HG03039 (cell line): ENCODE results near the gene LHFPL3.
"Not testable (repeated sequence)": the region's sequence is repeated elsewhere in the genome, so short reads cannot be mapped to it uniquely, and the experiment has no call there.

ENCODE experiments used
- ATAC-seq: cut with Tn5 transposase; IDR thresholded peaks from one replicate; pipeline ENCODE4 v1.9.1; 2021; ENCODE audit warnings: mild to moderate bottlenecking, moderate library complexity; ENCODE audit not compliant: unreplicated experiment

The LHFPL3 gene

GRCh38 chr7:104563350-104563901, 235.0 kb downstream of the LHFPL3 start:
- ATAC-seq, result not testable (repeated sequence)

DNA sequence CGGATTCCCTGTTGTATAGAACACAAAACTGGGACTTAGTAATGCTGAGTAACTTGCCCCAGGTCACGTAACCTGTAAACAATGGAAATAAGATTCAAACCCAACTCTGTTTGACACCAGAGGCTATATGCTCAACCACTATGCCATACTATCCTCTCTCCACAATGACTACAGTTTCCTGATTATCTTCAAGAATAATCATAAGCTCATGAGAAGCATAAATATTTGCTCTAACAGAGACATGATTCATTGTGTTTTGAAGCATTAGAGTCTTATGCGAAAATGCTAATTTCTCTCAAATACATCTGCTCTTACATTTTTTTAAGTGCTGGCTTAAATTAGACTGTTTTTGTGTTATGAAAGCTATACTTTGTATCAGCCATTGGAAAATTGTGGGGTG, 241.3 kb downstream of the LHFPL3 start:
- ATAC-seq, result no peak

GRCh38 chr7:104572554-104572953, 244.2 kb downstream of the LHFPL3 start:
- ATAC-seq, result no peak

GRCh38 chr7:104584620-104585019, 256.2 kb downstream of the LHFPL3 start:
- ATAC-seq, result no peak

GRCh38 chr7:104595591-104595990, 267.2 kb downstream of the LHFPL3 start:
- not testable (repeated sequence) for ATAC-seq

- no peak for ATAC-seq
These were observed 275.6 kb downstream of the LHFPL3 start for GRCh38 chr7:104603957-104604356.

DNA sequence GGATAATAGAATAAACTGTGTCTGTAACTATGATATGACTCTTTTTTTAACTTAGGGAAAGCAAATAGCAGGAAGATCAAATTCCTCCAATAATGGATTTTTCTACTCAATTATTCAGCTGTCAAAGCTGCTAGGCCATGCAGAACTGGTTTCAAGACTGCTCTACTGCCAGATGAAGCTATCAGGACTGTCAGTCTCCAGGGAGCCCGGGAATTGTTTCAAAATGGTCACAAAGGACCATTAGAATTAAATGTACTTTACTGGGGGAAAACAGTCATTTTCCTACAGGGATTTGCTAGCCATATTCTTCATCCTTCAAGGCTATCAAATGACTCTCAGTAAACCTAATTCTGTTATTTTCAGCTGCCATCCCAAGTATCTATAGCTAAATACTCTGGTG, 276.3 kb downstream of the LHFPL3 start:
- no peak for ATAC-seq

GRCh38 chr7:104621321-104621720, 292.9 kb downstream of the LHFPL3 start:
- ATAC-seq, result no peak

DNA sequence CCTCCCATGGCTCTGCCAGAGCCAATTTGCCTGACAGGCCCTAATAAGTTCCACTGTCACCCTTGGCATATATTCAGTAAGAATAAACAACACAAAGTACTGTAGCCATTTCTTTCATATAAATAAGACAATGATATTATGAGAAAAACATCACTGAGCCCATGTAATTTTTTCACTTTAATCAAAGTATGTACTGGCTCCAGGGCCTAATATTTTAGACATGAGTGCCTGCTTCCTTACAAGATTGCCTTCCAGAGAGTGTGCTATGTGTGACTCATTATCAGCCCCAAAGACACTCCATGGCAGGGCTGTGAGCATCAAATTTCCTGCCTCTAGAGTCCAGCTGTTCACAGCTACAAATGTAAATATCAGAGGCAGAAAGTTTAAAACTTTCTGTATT, 297.6 kb downstream of the LHFPL3 start:
- no peak for ATAC-seq

DNA sequence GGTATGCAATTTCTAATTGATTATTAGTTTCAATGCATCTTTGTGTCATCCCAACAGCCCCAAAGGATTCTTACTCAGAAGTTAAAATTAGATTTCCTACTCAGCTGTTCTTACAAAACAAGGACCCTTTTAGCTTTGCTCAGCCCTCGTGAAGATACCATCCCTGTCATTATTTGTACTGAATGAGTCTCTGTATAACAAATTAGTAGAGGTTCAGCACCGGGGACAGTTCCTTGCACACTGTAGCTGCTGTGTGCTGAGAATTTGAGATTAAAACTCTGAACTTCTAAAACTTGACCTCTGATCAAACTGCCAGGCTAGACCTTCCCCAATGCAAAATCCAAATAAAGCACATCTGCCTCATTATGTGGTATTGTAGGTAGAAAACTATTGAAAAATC, 299.1 kb downstream of the LHFPL3 start:
- ATAC-seq, result no peak

GRCh38 chr7:104628017-104628416, 299.6 kb downstream of the LHFPL3 start:
- ATAC-seq, result no peak

GRCh38 chr7:104629408-104629807, 301.0 kb downstream of the LHFPL3 start:
- no peak for ATAC-seq

DNA sequence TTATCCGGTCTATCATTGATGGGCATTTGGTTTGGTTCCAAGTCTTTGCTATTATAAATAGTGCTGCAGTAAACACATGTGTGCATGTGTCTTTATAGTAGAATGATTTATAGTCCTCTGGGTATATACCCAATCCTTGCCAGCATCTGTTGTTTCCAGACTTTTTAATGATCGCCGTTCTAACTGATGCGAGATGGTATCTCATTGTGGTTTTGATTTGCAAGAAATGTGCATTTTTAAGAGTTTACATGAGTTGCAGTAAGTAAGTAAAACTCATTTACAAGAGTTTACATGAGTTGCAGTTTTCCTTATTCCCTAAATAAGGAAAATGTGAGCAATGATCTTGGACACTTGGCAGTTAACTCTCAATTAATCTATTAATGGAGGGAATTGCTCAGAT, 312.1 kb downstream of the LHFPL3 start:
- ATAC-seq, result no peak

DNA sequence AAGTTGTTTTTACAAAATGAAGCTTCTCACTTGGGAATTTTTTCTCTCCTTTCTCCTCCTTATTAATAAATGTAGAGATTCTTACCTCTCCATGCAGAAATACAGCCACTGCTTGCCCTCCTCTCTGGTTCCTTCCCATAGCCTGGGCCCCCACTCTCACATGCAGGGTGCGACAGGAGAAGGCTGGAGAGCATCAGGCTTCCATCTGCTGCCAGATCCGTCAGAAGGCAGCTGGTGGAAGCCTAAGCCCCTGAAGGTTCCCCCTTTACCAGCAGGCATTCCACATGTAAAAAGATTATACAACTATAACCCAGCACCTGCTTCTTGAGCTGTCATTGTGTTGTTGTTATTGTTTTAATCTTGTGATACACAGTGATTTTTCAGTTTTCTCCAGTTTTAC, 314.2 kb downstream of the LHFPL3 start:
- no peak for ATAC-seq

DNA sequence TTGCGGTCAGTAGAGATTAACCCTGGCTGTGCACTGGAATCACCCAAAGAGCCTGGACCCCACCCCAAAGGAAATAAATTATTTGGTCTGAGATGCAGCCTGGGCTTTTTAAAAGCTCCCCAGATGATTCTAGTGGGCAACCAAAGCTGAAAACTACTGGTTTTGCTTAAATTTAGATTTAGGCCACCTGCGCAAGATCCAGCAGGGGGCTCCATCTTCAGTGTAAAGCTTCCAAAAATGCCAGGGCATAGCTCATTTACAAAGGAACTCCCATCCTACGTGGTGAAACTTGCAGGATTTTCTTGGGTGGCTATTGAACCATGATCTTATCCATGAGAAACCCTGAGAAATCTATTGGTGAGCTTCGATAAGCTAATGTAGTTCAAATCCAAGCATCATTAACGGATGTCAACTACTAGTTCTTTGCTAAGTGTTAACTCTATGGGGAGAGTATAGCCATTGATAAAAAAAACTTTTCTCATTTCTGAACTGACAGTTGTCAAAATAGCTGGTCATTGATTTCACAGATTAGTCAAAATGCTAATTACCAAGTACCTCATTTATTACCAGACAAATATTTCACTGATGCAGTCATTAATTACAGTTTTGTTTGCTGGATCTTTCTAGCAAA, 315.3 kb downstream of the LHFPL3 start:
- no peak for ATAC-seq

GRCh38 chr7:104650991-104651640, 322.7 kb downstream of the LHFPL3 start:
- ATAC-seq, result no peak

DNA sequence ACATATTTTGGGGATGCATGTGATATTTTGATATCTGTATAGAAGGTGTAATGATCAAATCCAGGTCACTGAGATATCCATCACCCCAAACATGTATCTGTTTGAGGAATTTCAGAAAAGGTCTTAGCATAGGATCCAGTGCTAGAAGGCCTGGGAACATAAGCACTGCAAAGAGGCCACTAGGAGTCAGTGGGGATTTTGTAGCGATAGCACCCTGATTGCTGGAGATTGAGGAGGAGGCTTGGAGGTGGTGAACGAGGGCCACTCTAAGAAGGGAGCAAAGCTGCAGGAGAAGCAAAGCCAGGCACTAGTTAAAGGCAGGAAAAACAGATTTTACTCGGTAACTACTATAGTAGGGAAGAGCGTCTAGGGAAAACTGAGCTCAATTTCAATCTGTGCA, 324.0 kb downstream of the LHFPL3 start:
- no peak for ATAC-seq

GRCh38 chr7:104652865-104653264, 324.5 kb downstream of the LHFPL3 start:
- no peak for ATAC-seq

- ATAC-seq, result no peak
These were observed 325.5 kb downstream of the LHFPL3 start for GRCh38 chr7:104653825-104654401.

GRCh38 chr7:104655592-104655991, 327.2 kb downstream of the LHFPL3 start:
- no peak for ATAC-seq

GRCh38 chr7:104656467-104656866, 328.1 kb downstream of the LHFPL3 start:
- ATAC-seq, result no peak

- ATAC-seq, result no peak
These were observed 328.7 kb downstream of the LHFPL3 start for GRCh38 chr7:104657134-104657533.
